GM23338 (cell line): ENCODE measurements around the gene KPTN. TPM values are rescaled to one million over a fixed set of nuclear protein-coding genes. Genes with fewer than 3 reads are reported as not detected.

Source experiments
- ATAC-seq: fragments of 200-7000 bp; cut with Tn5 transposase; 3 replicates; pipeline ENCODE4 v1.9.1; 2020
- DNase-seq: peaks from one replicate; pipeline ENCODE4 v3.0.0-alpha.2; 2015; ENCODE audit warnings: low spot score
- H2AFZ ChIP-seq: fragments of 200-600 bp; sonication (generic); 2 replicates; pipeline ENCODE4 v1.8.0; 2016; ENCODE audit warnings: antibody characterized with exemption, mild to moderate bottlenecking, moderate library complexity
- H3F3A ChIP-seq: fragments of 200-600 bp; sonication (generic); replicated peaks from 2 replicates; pipeline ENCODE4 v1.8.0; 2017; ENCODE audit warnings: antibody characterized with exemption, mixed run types, low read depth
- H3K27ac ChIP-seq: fragments of 200-600 bp; sonication (generic); 2 replicates; pipeline ENCODE4 v1.6.1; 2016; ENCODE audit warnings: low read depth
- H3K27me3 ChIP-seq: fragments of 200-600 bp; sonication (generic); 2 replicates; pipeline ENCODE4 v1.8.0; 2016; ENCODE audit warnings: mild to moderate bottlenecking, mixed run types, moderate library complexity; ENCODE audit not compliant: insufficient read depth
- H3K36me3 ChIP-seq: fragments of 200-600 bp; sonication (generic); 2 replicates; pipeline ENCODE4 v1.8.0; 2016; ENCODE audit warnings: mild to moderate bottlenecking; ENCODE audit not compliant: insufficient read depth
- H3K4me1 ChIP-seq: fragments of 200-600 bp; sonication (generic); 2 replicates; pipeline ENCODE4 v1.8.0; 2016; ENCODE audit warnings: mild to moderate bottlenecking, moderate library complexity; ENCODE audit not compliant: insufficient read depth
- H3K4me2 ChIP-seq: fragments of 200-600 bp; sonication (generic); 2 replicates; pipeline ENCODE4 v1.7.1; 2017; ENCODE audit warnings: mixed run types
- H3K4me3 ChIP-seq: fragments of 200-600 bp; sonication (generic); 2 replicates; pipeline ENCODE4 v1.6.1; 2016; ENCODE audit warnings: mixed run types
- H3K79me2 ChIP-seq: fragments of 200-600 bp; sonication (generic); replicated peaks from 2 replicates; pipeline ENCODE4 v1.8.0; 2017; ENCODE audit warnings: mild to moderate bottlenecking; ENCODE audit not compliant: insufficient read depth
- H3K9me2 ChIP-seq: fragments of 200-600 bp; sonication (generic); 2 replicates; pipeline ENCODE4 v1.8.0; 2017; ENCODE audit not compliant: insufficient read depth
- H4K20me1 ChIP-seq: fragments of 200-600 bp; sonication (generic); replicated peaks from 2 replicates; pipeline ENCODE4 v1.8.0; 2017; ENCODE audit warnings: mild to moderate bottlenecking; ENCODE audit not compliant: insufficient read depth
- H3K27ac Mint-ChIP-seq: 2 replicates; pipeline ENCODE4 v1.8.0; 2020; ENCODE audit warnings: inconsistent platforms, mild to moderate bottlenecking, moderate library complexity, mixed read lengths
- H3K27me3 Mint-ChIP-seq: 3 replicates; pipeline ENCODE4 v1.8.0; 2022; ENCODE audit warnings: low read depth, mild to moderate bottlenecking, moderate library complexity, mixed read lengths, inconsistent platforms; ENCODE audit not compliant: insufficient read depth, poor library complexity
- H3K36me3 Mint-ChIP-seq: 3 replicates; pipeline ENCODE4 v1.8.0; 2021; ENCODE audit warnings: low read depth, mild to moderate bottlenecking, inconsistent platforms, moderate library complexity, mixed read lengths
- H3K4me1 Mint-ChIP-seq: 3 replicates; pipeline ENCODE4 v1.8.0; 2020; ENCODE audit warnings: mild to moderate bottlenecking, inconsistent platforms, mixed read lengths
- H3K4me3 Mint-ChIP-seq: 3 replicates; pipeline ENCODE4 v1.8.0; 2021; ENCODE audit warnings: moderate library complexity, mild to moderate bottlenecking, inconsistent platforms, mixed read lengths
- H3K9me3 Mint-ChIP-seq: 3 replicates; pipeline ENCODE4 v1.8.0; 2020; ENCODE audit warnings: moderate library complexity, mild to moderate bottlenecking, inconsistent platforms, mixed read lengths
- EZH2 ChIP-seq: fragments of 200-600 bp; sonication (generic); IDR thresholded peaks from one replicate; pipeline ENCODE4 v1.8.0; 2017; ENCODE audit warnings: antibody characterized with exemption, mild to moderate bottlenecking, low read depth; ENCODE audit not compliant: unreplicated experiment
- EZH2phosphoT487 ChIP-seq: fragments of 200-600 bp; sonication (generic); IDR thresholded peaks from one replicate; pipeline ENCODE4 v1.8.1; 2018; ENCODE audit warnings: antibody characterized with exemption; ENCODE audit not compliant: unreplicated experiment
- JUNB ChIP-seq: IDR thresholded peaks from one replicate; pipeline ENCODE4 v1.6.1; 2016; ENCODE audit warnings: antibody characterized with exemption; ENCODE audit not compliant: unreplicated experiment
- NANOG ChIP-seq: IDR thresholded peaks from 2 replicates; pipeline ENCODE4 v1.6.1; 2016; ENCODE audit warnings: antibody characterized with exemption, borderline replicate concordance
- STAT1 ChIP-seq: IDR thresholded peaks from one replicate; pipeline ENCODE4 v1.6.1; 2016; ENCODE audit warnings: antibody characterized with exemption; ENCODE audit not compliant: unreplicated experiment
- ZNF114 ChIP-seq: fragments of 250-450 bp; sonication (Bioruptor Pico); IDR thresholded peaks from 2 replicates; pipeline ENCODE4 v1.5.0; 2020; ENCODE audit warnings: mild to moderate bottlenecking, moderate library complexity
- ZNF331 ChIP-seq: fragments of 250-450 bp; sonication (Bioruptor Pico); IDR thresholded peaks from 2 replicates; pipeline ENCODE4 v1.5.0; 2020; ENCODE audit warnings: low read depth, mild to moderate bottlenecking, moderate library complexity
- polyA plus RNA-seq: library from polyadenylated mRNA; unstranded; fragments of >200 nt; fragmentation: Nextera tagmentation; extraction: Ambion mirVana; gene quantifications from 2 replicates; pipeline ENCODE4 v1.2.1, GENCODE V29; 2016
- total RNA-seq: library from RNA; depleted of rRNA; stranded (reverse); fragments of >200 nt; shearing (Covaris generic); gene quantifications from 2 replicates; pipeline ENCODE4 v1.2.3, GENCODE V29; 2014
- TF ChIP-seq, protein P1 (sequence below): fragments of 250-450 bp; sonication (Bioruptor Pico); IDR thresholded peaks from 2 replicates; pipeline ENCODE4 v1.5.0; 2020; ENCODE audit warnings: mild to moderate bottlenecking, moderate library complexity
- TF ChIP-seq, protein P2 (sequence below): IDR thresholded peaks from one replicate; pipeline ENCODE4 v1.6.1; 2018; ENCODE audit warnings: antibody characterized with exemption; ENCODE audit not compliant: unreplicated experiment
- TF ChIP-seq, protein P3 (sequence below): IDR thresholded peaks from 2 replicates; pipeline ENCODE4 v1.6.1; 2016; ENCODE audit warnings: antibody characterized with exemption

The KPTN gene
- total and polyA plus RNA-seq, 2 experiments from 2014 or later, result 19.8 to 26.2 TPM

DNA sequence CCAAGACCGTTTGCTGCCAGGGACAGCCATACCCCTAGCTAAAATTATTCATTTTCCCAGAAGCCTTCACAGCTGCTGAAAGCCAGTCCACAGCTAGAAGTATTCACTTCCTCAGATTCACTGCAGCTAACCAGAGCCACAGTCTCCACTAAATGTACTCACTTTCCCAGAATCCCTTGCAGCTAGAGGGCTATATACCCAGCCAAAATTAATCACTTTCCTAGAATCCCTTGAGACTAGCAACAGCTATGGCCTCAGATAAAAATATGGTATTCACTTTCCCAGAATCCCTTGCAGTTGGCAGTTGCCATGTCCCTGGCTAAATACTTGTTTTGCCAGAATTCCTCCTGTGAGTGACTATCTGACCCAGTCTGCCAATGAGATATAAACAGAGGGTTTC, 50.9 kb downstream of the KPTN start:
- no peaks in the 10 kb centered on the region for H3K36me3 Mint-ChIP-seq
- Histone ChIP-seq H3K4me2 (no peak overlapping the region), H3F3A (peaks cover 17% of the 10 kb centered on the region; the same call in 1 of the 2 replicates), H3K9me2 (no peaks in the 10 kb centered on the region), H2AFZ (no peak overlapping the region), H3K79me2 (no peaks in the 10 kb centered on the region), H3K4me3 (no peak overlapping the region), H3K27me3 (peaks cover 30% of the 10 kb centered on the region), H3K4me1 (peaks cover 16% of the 10 kb centered on the region), H4K20me1 (peaks cover 3% of the 10 kb centered on the region; the same call in 1 of the 2 replicates), H3K36me3 (no peaks in the 10 kb centered on the region), H3K27ac (no peak overlapping the region)
- ATAC-seq (no peak), DNase-seq (no peak)
- no peak overlapping the region for H3K4me3 Mint-ChIP-seq
- H3K4me1 Mint-ChIP-seq, result peaks cover 14% of the 10 kb centered on the region
- H3K27ac Mint-ChIP-seq, result no peak overlapping the region
- H3K9me3 Mint-ChIP-seq, result no peaks in the 10 kb centered on the region; the same call in 2 of the 3 replicates
- TF ChIP-seq EZH2 (no peak), ZNF331 (CRISPR knock-in tag) (no peak), JUNB (no peak), ZNF114 (CRISPR knock-in tag) (no peak), NANOG (no peak)
- TF ChIP-seq, protein P1, sequence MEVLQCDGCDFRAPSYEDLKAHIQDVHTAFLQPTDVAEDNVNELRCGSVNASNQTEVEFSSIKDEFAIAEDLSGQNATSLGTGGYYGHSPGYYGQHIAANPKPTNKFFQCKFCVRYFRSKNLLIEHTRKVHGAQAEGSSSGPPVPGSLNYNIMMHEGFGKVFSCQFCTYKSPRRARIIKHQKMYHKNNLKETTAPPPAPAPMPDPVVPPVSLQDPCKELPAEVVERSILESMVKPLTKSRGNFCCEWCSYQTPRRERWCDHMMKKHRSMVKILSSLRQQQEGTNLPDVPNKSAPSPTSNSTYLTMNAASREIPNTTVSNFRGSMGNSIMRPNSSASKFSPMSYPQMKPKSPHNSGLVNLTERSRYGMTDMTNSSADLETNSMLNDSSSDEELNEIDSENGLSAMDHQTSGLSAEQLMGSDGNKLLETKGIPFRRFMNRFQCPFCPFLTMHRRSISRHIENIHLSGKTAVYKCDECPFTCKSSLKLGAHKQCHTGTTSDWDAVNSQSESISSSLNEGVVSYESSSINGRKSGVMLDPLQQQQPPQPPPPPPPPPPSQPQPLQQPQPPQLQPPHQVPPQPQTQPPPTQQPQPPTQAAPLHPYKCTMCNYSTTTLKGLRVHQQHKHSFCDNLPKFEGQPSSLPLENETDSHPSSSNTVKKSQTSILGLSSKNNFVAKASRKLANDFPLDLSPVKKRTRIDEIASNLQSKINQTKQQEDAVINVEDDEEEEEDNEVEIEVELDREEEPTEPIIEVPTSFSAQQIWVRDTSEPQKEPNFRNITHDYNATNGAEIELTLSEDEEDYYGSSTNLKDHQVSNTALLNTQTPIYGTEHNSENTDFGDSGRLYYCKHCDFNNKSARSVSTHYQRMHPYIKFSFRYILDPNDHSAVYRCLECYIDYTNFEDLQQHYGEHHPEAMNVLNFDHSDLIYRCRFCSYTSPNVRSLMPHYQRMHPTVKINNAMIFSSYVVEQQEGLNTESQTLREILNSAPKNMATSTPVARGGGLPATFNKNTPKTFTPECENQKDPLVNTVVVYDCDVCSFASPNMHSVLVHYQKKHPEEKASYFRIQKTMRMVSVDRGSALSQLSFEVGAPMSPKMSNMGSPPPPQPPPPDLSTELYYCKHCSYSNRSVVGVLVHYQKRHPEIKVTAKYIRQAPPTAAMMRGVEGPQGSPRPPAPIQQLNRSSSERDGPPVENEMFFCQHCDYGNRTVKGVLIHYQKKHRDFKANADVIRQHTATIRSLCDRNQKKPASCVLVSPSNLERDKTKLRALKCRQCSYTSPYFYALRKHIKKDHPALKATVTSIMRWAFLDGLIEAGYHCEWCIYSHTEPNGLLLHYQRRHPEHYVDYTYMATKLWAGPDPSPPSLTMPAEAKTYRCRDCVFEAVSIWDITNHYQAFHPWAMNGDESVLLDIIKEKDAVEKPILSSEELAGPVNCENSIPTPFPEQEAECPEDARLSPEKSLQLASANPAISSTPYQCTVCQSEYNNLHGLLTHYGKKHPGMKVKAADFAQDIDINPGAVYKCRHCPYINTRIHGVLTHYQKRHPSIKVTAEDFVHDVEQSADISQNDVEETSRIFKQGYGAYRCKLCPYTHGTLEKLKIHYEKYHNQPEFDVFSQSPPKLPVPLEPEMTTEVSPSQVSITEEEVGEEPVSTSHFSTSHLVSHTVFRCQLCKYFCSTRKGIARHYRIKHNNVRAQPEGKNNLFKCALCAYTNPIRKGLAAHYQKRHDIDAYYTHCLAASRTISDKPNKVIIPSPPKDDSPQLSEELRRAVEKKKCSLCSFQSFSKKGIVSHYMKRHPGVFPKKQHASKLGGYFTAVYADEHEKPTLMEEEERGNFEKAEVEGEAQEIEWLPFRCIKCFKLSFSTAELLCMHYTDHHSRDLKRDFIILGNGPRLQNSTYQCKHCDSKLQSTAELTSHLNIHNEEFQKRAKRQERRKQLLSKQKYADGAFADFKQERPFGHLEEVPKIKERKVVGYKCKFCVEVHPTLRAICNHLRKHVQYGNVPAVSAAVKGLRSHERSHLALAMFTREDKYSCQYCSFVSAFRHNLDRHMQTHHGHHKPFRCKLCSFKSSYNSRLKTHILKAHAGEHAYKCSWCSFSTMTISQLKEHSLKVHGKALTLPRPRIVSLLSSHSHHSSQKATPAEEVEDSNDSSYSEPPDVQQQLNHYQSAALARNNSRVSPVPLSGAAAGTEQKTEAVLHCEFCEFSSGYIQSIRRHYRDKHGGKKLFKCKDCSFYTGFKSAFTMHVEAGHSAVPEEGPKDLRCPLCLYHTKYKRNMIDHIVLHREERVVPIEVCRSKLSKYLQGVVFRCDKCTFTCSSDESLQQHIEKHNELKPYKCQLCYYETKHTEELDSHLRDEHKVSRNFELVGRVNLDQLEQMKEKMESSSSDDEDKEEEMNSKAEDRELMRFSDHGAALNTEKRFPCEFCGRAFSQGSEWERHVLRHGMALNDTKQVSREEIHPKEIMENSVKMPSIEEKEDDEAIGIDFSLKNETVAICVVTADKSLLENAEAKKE (CRISPR knock-in tag), result no peak
- H3K27me3 Mint-ChIP-seq, result peaks cover 31% of the 10 kb centered on the region

DNA sequence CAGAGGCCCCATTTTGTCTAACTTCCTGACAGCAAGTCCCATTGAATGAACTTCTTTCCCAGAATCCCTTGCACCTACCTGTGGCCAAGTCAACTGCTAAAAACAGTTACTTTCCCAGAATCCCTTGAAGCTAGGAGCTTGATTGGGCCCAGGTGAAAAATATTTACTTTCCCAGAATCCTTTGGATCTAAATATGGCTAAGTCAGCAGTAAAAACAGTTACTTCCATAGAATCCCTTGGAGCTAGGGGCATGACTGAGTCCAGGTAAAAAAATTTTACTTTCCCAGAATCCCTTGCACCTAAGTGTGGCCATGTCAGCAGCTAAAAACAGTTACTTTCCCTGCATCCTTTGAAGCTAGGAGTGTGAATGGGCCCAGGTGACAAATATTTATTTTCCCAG, 51.5 kb downstream of the KPTN start:
- Mint-ChIP-seq H3K36me3 (no peaks in the 10 kb centered on the region), H3K4me1 (peaks cover 14% of the 10 kb centered on the region), H3K27me3 (peaks cover 31% of the 10 kb centered on the region), H3K9me3 (no peaks in the 10 kb centered on the region; the same call in 2 of the 3 replicates), H3K27ac (no peak overlapping the region), H3K4me3 (no peak overlapping the region)
- ATAC-seq (no peak), DNase-seq (no peak)
- Histone ChIP-seq H3K79me2 (no peaks in the 10 kb centered on the region), H3K27ac (no peak overlapping the region), H3K4me1 (peaks cover 16% of the 10 kb centered on the region), H3K4me2 (no peak overlapping the region), H3F3A (peaks cover 17% of the 10 kb centered on the region; the same call in 1 of the 2 replicates), H3K9me2 (no peaks in the 10 kb centered on the region), H2AFZ (no peak overlapping the region), H3K4me3 (no peak overlapping the region), H4K20me1 (0 out of 2 replicates have a peak, but pooled peaks cover 3% of the 10 kb centered on the region), H3K27me3 (peaks cover 30% of the 10 kb centered on the region), H3K36me3 (no peaks in the 10 kb centered on the region)
- no peak for TF ChIP-seq STAT1
- TF ChIP-seq NANOG, result no peak
- TF ChIP-seq, protein P2, sequence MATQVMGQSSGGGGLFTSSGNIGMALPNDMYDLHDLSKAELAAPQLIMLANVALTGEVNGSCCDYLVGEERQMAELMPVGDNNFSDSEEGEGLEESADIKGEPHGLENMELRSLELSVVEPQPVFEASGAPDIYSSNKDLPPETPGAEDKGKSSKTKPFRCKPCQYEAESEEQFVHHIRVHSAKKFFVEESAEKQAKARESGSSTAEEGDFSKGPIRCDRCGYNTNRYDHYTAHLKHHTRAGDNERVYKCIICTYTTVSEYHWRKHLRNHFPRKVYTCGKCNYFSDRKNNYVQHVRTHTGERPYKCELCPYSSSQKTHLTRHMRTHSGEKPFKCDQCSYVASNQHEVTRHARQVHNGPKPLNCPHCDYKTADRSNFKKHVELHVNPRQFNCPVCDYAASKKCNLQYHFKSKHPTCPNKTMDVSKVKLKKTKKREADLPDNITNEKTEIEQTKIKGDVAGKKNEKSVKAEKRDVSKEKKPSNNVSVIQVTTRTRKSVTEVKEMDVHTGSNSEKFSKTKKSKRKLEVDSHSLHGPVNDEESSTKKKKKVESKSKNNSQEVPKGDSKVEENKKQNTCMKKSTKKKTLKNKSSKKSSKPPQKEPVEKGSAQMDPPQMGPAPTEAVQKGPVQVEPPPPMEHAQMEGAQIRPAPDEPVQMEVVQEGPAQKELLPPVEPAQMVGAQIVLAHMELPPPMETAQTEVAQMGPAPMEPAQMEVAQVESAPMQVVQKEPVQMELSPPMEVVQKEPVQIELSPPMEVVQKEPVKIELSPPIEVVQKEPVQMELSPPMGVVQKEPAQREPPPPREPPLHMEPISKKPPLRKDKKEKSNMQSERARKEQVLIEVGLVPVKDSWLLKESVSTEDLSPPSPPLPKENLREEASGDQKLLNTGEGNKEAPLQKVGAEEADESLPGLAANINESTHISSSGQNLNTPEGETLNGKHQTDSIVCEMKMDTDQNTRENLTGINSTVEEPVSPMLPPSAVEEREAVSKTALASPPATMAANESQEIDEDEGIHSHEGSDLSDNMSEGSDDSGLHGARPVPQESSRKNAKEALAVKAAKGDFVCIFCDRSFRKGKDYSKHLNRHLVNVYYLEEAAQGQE, result no peak
- TF ChIP-seq EZH2phosphoT487, result no peak
- TF ChIP-seq, protein P3, sequence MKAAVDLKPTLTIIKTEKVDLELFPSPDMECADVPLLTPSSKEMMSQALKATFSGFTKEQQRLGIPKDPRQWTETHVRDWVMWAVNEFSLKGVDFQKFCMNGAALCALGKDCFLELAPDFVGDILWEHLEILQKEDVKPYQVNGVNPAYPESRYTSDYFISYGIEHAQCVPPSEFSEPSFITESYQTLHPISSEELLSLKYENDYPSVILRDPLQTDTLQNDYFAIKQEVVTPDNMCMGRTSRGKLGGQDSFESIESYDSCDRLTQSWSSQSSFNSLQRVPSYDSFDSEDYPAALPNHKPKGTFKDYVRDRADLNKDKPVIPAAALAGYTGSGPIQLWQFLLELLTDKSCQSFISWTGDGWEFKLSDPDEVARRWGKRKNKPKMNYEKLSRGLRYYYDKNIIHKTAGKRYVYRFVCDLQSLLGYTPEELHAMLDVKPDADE, result no peak
- no peak for TF ChIP-seq ZNF331 (CRISPR knock-in tag)
